ENCODE measurements around the gene CCDC102A. TPM values are rescaled to one million over a fixed set of nuclear protein-coding genes. Genes with fewer than 3 reads are reported as not detected.

The CCDC102A gene
- total RNA-seq, 4 donors from 2014 or later, result 24.4 to 56.6 (median 35.7) TPM

DNA sequence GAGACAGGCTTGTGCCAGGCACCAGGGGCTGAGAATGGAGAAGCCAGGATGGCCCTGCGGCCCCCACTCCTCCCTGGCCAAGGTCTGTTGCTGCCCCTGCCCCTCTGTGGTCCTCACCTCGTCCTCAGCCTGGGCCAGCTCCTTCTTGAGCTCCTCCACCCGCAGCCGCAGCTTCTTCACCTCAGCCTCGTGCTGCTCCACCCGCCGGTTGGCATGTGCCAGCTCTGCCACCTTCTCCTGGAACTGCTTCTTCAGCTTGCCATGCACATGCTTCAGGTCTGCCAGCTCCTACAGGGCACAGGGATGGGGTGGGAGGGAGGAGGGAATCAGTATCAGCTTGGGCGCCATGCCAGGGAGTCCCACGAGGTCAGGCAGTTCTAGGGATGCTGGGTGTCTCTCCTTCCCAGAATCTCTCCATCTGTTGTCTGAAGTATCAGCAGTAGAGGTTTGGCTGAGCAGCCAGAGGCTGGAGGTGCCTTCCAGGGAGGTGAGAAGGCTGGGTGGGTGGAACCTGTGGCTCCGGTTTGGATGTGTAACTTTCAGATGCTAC is 20.1 kb downstream of the CCDC102A start:
- ATAC-seq, result no peak
- TF ChIP-seq POLR2AphosphoS5 (IDR thresholded peaks at IDR 0.05), result no peak
- no peak for TF ChIP-seq POLR2A (IDR thresholded peaks at IDR 0.05)
- TF ChIP-seq CTCF (IDR thresholded peaks at IDR 0.05), result no peak
- no peak for TF ChIP-seq EP300 (IDR thresholded peaks at IDR 0.05)
- Histone ChIP-seq H3K4me3 (no peak overlapping the region), H3K27ac (no peak overlapping the region), H3K27me3 (no peaks in the 10 kb centered on the region), H3K9me3 (no peaks in the 10 kb centered on the region), H3K4me1 (peaks cover 0 to 7% (median 0%) of the 10 kb centered on the region in 3 donors), H3K36me3 (peaks cover 0 to 85% of the 10 kb centered on the region in 2 donors)
- 80 to 85% methylated on average over 2 to 4 of the region's 10 CpGs for WGBS, 2 donors (ENCODE audit: low coverage in 1 of 2)

DNA sequence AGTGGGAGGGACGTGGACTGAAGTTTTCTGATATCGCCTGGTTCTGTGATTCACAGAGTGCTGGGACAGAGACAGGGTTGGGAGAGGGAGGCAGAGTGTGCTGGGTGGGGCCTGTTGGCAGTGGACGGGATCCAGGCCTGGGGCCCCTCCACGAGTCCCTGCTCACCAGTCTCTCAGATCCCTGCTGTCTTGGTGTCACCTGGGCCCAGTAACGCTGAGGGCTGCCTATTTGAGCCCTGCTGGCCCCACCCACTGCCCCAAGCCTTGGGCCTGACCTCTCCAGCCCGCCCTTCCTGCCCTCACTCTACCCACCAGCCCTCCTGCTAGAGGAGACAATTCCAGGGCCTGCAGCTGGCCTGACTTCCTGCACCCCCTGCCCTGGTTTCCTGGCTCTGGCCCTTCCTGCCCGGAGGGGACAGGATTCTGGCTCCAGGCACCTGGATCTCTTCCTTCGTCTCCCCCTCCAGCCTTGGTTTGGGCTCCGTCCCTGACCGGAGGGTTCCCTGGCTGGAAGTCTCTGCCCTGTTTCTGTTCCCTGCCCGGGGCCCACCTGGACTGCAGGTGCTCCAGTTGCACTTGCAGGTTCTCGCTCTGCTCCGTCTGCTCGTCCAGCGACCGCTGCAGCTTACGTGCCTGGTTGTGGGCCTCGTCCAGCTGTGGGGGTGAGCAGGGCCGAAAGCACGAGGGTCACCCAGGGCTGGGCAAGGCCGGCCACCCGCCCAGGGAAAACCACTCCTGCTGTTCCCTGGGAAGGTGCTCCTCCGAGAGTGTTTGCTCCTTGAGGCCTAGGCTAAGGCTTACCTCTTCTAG is 21.4 kb downstream of the CCDC102A start:
- H3K36me3 ChIP-seq, result peaks cover 0 to 77% of the 10 kb centered on the region in 2 donors
- H3K27me3 ChIP-seq, result no peaks in the 10 kb centered on the region
- no peaks in the 10 kb centered on the region for H3K9me3 ChIP-seq
- TF ChIP-seq POLR2A (IDR thresholded peaks at IDR 0.05) (no peak), POLR2AphosphoS5 (IDR thresholded peaks at IDR 0.05) (peak; percentile 16), CTCF (IDR thresholded peaks at IDR 0.05) (no peak)
- WGBS, 2 donors (ENCODE audit: low coverage in 1 of 2), result 84 to 85% methylated on average over 5 to 8 of the region's 23 CpGs
- peak; percentile 18 for ATAC-seq
- no peak overlapping the region for H3K4me3 ChIP-seq
- peaks cover 0 to 11% (median 0%) of the 10 kb centered on the region in 3 donors for H3K4me1 ChIP-seq
- no peak overlapping the region for H3K27ac ChIP-seq

- peaks cover 0 to 11% (median 0%) of the 10 kb centered on the region in 3 donors for H3K4me1 ChIP-seq
- no peak overlapping the region for H3K4me3 ChIP-seq
- no peaks in the 10 kb centered on the region for H3K27me3 ChIP-seq
- ATAC-seq, result no peak
- H3K27ac ChIP-seq, result no peak overlapping the region
- WGBS, 2 donors (ENCODE audit: low coverage in 1 of 2), result no CpG with 5 or more reads among the region's 4 CpGs
- H3K36me3 ChIP-seq, result peaks cover 0 to 77% of the 10 kb centered on the region in 2 donors
- H3K9me3 ChIP-seq, result no peaks in the 10 kb centered on the region
- no peak for TF ChIP-seq EP300 (IDR thresholded peaks at IDR 0.05)
- TF ChIP-seq POLR2A (IDR thresholded peaks at IDR 0.05), result no peak
- TF ChIP-seq POLR2AphosphoS5 (IDR thresholded peaks at IDR 0.05), result no peak
- TF ChIP-seq CTCF (IDR thresholded peaks at IDR 0.05), result no peak
Observed at GRCh38 chr16:57514371-57514770, 22.0 kb downstream of the CCDC102A start.

DNA sequence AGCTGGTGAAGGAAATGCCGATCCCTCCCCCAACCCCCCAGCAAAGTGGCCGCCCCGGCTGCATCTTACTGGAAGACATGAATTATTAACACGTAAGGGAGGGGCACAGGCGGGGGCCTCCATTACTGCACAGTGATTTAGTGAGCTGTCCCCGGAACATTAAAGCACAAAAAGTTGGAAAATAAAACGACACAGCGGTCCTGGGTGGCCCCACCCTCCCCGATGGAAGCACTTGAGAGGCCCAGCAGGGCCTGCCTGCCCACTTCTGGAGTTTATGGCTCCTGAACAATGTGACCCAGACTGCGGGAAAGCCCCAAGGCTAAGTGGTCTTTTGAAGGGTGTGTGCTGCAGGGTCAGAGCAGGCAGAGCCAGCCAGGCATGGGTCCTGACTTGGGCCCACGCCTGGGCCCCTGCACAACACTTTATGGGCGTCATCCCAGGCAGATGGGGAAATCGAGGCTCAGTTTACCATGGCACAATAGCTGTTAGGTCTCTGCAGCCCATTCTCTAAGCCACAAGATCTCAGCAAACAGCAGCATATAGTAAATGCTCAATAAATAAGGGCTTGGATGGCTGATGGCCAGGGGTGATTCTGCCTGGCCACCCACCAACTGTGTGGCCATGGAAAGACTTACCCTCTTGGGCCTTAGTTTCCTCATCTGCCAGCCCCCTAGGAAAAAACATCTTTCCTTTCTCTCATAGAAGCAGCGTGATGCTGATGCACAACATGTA is 22.8 kb downstream of the CCDC102A start:
- Histone ChIP-seq H3K27ac (no peak overlapping the region), H3K27me3 (peaks cover 1% of the 10 kb centered on the region), H3K4me3 (no peak overlapping the region), H3K36me3 (peaks cover 0 to 69% of the 10 kb centered on the region in 2 donors), H3K9me3 (no peaks in the 10 kb centered on the region), H3K4me1 (peaks cover 0 to 11% (median 0%) of the 10 kb centered on the region in 3 donors)
- 67 to 80% methylated on average over 1 to 7 of the region's 14 CpGs for WGBS, 2 donors (ENCODE audit: low coverage in 1 of 2)
- no peak for ATAC-seq
- TF ChIP-seq EP300 (IDR thresholded peaks at IDR 0.05) (no peak), POLR2AphosphoS5 (IDR thresholded peaks at IDR 0.05) (no peak), CTCF (IDR thresholded peaks at IDR 0.05) (no peak), POLR2A (IDR thresholded peaks at IDR 0.05) (no peak)

Data from gastroesophageal sphincter (tissue), 4 donors.